Globus pallidus (tissue), 1 donor: ENCODE measurements around the gene MAP3K20.
"Not testable (repeated sequence)": the region's sequence is repeated elsewhere in the genome, so short reads cannot be mapped to it uniquely, and the experiment has no call there.

Experiments
- DNase-seq: peaks from one replicate; pipeline ENCODE4 v3.0.0-alpha.2; 2015; ENCODE audit warnings: low spot score

Gene MAP3K20

DNA sequence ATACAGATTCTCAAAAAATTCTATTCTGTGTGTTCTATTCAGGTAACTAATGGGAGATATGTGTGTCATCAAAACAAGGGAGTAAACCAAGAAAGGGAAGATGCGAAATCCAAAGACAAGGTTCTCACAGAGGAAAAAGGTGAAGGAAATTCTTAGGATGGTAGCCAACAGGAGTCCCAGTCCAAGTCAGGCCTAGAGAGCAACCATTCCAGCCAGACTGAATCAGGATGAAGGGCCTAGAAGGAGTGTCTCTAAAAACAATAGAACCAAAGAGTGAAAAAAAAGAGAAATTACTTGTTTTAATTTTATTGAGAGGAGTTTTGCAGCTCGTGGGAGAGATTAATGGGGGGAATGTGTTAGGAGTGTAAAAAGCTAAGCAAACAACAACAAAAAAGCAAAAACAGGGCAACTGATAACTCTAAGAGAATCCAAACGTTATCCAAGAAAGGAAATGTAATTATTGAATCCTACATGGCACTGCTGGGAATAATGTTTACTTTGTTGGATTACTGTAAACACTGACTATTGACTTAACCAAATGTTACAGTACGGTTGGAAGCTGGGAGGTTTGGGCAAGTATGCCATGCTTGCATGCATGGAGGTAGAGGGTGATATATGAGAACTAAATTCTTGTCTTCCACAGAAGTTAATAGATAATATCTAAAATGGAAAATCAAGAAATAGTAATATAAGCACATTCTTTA lies 12.3 kb downstream of the MAP3K20 start:
- DNase-seq, result no peak

GRCh38 chr2:173090276-173090877 lies 14.7 kb downstream of the MAP3K20 start:
- no peak for DNase-seq

- no peak for DNase-seq
Measured at GRCh38 chr2:173090973-173091660, 15.5 kb downstream of the MAP3K20 start.

- no peak for DNase-seq
Measured at GRCh38 chr2:173091910-173092309, 16.3 kb downstream of the MAP3K20 start.

DNA sequence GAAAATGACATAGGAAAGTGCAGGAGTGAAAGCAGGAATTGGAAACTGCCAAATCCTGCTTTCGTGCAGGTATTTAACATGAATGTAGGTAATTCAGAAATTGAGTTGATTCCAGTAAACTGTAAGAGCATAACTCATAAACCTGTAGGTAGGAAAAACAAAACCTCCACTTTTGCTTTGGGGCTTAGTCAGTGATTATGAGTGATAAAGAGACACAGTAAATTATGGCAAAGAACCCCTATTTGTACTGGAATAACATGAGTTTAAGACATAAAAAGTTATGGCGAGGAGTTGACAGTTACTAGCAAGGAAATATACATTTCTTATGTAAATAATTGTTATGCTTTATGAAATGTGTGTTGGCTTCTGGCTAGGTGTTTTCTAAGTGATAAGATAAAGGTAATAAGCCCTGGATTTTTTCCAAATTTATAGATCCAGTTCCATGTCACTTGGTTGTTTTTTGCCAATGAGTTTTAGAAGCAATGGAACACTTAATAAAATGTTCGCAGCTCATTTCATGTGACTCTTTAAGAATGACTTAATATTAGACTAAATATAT lies 17.3 kb downstream of the MAP3K20 start:
- no peak for DNase-seq

DNA sequence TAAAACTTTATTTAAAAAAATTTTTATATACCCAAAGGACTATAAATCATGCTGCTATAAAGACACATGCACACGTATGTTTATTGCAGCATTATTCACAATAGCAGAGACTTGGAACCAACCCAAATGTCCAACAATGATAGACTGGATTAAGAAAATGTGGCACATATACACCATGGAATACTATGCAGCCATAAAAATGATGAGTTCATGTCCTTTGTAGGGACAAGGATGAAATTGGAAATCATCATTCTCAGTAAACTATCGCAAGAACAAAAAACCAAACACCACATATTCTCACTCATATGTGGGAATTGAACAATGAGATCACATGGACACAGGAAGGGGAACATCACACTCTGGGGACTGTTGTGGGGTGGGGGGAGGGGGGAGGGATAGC lies 18.0 kb downstream of the MAP3K20 start:
- DNase-seq, result not testable (repeated sequence)

DNA sequence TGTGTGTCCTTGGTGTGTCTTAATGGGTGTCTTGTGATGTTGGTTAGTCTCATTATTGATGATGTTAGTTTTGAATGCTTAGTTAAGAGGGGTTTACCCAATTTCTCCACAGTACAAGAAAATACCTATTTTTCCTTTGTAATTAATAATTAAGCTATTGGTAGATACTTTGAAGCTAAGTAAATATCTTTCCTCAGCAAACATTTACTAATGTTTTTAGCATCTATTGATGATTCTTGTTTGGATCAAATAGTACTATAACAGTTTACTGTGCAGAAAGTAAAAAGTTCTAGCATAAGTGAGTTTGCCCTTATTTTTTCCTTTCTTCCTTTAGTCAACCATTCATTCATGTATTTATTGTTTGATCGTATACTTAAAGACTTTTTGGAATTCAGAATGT lies 19.1 kb downstream of the MAP3K20 start:
- DNase-seq, result no peak

GRCh38 chr2:173095356-173095755 lies 19.7 kb downstream of the MAP3K20 start:
- DNase-seq, result no peak

DNA sequence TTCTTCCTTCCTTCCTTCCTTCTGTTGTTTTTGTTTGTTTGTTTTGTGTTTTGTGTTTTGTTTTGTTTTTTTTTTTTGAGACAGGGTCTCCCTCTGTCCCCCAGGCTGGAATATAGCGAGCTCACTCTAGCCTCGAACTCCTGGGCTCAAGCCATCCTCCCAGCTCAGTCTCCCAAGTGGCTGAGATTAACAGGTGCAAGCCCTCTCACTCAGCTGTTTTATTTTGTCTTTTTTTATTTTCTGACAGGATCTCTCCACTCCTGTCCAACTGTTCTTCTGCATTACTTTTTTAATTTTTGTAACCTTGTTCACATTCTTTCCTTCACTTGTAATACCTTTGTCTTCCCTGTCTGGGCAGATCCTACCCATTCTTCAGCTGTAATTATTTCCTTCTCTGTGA lies 23.6 kb downstream of the MAP3K20 start:
- DNase-seq, result no peak

DNA sequence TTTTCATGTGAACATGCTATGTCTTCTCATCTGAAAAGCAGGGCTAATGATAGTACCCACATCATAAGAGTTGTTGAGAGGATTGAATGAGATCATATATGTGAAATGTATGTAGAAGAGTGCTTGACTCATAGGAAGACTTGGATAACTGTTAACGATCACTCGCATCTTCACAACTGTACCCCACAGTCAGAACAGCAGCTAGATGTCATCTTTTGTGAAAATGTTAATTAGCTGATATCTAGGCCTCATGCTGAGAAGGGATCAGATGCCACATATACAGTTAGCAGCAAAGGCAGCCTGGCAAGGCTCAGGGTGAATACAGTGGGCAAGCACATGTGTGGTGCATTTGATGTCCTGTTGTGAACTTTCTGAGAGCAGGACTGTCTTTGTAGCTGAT lies 24.2 kb downstream of the MAP3K20 start:
- no peak for DNase-seq

DNA sequence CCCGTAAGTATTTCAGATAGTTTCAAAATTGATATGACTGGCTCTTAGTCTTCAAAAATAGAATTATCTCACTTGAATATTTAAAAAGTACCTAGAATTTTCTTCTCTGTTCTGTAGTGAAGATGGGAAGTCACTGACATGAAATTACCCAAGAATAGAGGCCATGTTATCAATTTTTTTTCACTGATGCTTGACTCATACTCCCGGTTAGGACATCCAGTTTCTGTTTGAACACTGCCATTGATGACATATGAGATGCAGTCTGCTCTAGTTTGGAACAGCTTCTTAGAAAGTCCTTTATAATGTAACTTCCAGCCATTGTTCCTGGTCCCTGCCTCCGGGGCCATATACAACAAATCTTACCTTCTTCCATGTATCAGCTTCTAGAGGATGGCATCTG lies 26.0 kb downstream of the MAP3K20 start:
- no peak for DNase-seq

- no peak for DNase-seq
Measured at GRCh38 chr2:173104156-173104555, 28.5 kb downstream of the MAP3K20 start.

- no peak for DNase-seq
Measured at GRCh38 chr2:173106959-173107628, 31.4 kb downstream of the MAP3K20 start.

DNA sequence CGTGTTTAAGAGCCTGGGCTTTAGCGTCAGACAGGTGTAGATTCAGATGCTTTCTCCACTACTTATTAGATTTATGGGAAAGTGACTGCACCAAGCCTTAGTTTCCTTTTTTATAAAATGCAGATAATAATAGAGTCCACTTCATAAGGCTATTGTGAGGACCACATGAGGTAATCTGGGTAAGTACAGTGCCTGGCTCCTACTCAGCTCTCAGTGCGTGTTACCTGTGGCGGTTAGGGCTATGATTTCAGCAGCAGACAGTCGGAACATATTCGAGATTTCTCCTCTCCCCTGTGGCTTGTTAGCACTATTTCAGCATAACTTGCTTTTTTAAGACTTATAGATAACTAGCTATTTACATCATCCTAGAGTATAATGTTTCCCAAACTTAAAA lies 32.0 kb downstream of the MAP3K20 start:
- no peak for DNase-seq

DNA sequence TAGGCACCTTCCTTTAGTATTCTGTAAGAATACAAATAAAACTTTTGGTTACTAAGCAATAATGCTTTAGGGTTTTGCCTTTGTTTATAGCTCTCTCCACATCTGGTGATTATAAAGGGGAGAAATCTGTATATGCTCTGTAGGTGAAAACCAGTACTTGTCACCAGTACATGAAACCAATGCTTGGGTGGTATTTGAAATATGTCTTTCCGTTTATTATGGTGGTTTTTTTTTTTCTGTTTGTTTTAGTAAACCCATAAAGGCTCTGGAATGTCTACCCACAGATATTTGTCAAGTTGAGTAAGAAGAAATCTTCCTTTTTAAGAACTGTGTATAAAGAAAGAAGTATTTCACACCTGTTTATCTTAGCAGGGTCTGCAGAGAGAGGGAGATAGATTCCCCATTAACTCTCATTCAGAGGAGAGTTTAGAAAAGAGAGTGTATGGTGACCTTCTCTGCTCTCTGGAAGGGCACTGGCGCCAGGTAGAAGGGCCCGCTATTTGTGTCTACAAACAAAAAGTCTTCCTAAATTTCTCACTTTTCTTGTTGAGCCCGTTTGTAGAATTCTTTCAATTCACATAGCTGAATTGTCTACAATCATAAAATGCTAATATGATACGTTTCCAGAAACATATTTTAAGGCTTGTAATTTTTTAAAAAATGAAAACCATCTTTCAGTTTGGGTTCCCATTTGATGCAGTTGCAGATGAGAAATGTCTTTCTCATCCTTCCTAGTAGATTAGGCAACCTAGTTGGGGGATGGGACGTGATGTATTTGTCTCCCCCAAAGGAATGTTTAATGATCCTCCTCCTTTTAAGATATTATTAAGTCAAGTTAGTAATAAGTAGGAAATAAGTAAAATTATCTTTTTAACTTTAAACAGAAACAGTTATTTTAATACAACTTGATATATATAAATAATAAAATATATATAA lies 33.9 kb downstream of the MAP3K20 start:
- no peak for DNase-seq

- DNase-seq, result no peak
Measured at GRCh38 chr2:173117678-173118077, 42.0 kb downstream of the MAP3K20 start.

DNA sequence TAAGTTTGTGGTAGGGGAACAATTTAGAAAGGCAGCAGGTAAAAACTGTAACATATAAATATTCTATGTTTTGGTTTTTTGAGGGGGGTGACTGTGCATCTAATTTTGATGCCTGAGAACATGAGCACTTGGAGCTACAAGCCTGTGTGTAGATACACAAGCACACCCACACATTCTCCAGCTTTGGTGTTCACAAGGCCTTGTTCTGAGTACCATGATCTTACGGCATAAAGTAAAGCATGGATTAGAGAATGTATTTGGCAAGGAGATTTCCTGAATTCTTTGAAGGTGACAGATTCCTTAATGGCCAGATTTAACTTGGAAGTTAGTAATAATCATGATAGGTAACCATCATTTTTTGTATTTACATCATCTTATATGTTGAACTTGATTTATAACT lies 42.7 kb downstream of the MAP3K20 start:
- no peak for DNase-seq

GRCh38 chr2:173119069-173119807 lies 43.6 kb downstream of the MAP3K20 start:
- DNase-seq, result no peak

- no peak for DNase-seq
Measured at GRCh38 chr2:173119944-173120343, 44.3 kb downstream of the MAP3K20 start.

DNA sequence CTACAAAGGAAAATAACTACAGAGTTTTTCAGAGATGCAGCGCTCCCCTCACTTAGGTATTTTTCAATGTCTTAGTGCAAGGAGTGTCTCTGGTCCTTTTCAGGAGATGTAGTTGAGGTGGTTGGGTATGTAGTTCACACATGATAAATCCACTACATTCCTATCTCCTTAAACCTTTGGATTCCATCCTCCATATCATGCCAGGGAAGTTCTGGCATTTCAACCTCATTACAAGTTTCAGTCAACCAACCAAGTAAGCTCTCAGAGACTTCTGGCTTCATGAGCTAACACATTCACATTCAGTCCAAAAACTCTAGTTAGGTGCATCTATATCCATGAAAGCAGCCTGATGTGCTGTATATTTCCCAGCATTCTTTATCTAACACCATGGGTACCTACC lies 47.3 kb downstream of the MAP3K20 start:
- DNase-seq, result no peak

GRCh38 chr2:173124441-173124840 lies 48.8 kb downstream of the MAP3K20 start:
- no peak for DNase-seq
